Lower lobe of right lung (tissue), 2 donors: Measurements from ENCODE around the gene DAPL1. TPM values are rescaled to one million over a fixed set of nuclear protein-coding genes. Genes with fewer than 3 reads are reported as not detected.

Source experiments
- ATAC-seq, 2 donors: fragments of 200-7000 bp; cut with Tn5 transposase; one replicate each; pipeline ENCODE4 v1.9.1; 2020 to 2022; ENCODE audit warnings: mild to moderate bottlenecking in 2 of 2, moderate library complexity in 2 of 2
- DNase-seq: peaks from one replicate; pipeline ENCODE4 v3.0.0-alpha.2; 2020
- H3K27ac ChIP-seq: fragments of 200-600 bp; one replicate; pipeline ENCODE4 v1.8.0; 2022
- H3K27me3 ChIP-seq: fragments of 200-600 bp; one replicate; pipeline ENCODE4 v1.8.0; 2022; ENCODE audit warnings: low read depth
- H3K36me3 ChIP-seq: fragments of 200-600 bp; one replicate; pipeline ENCODE4 v1.8.0; 2022; ENCODE audit warnings: mild to moderate bottlenecking
- H3K4me1 ChIP-seq: fragments of 200-600 bp; one replicate; pipeline ENCODE4 v1.8.0; 2022
- H3K4me3 ChIP-seq: fragments of 200-600 bp; one replicate; pipeline ENCODE4 v1.8.0; 2022; ENCODE audit warnings: mild to moderate bottlenecking
- H3K9me3 ChIP-seq: fragments of 200-600 bp; one replicate; pipeline ENCODE4 v1.8.0; 2022
- intact Hi-C: fragments of 100-400 bp; cut with DNase I; formaldehyde crosslinking; loops from one replicate; pipeline ENCODE4 v1.11.0; 2022
- total RNA-seq: library from RNA; stranded (reverse); fragmentation: NEBNext Ultra II Directional; extraction: Animal tissue kit (Norgen Biotek cat#: 25700); gene quantifications from one replicate; pipeline ENCODE4 v1.2.1, GENCODE V29; 2021
- TF ChIP-seq, protein P1 (sequence below): fragments of 200-600 bp; IDR thresholded peaks from one replicate; pipeline ENCODE4 v1.8.0; 2022; ENCODE audit warnings: antibody characterized with exemption, mild to moderate bottlenecking
- donor health status: DM: no; HTN: yes; CAD: no; lungs with severe emphysema.

Gene DAPL1
- total RNA-seq, 1 donor from 2014 or later: not detected

- H3K4me3 ChIP-seq: no peak overlapping the region
- no peak for ATAC-seq
- H3K4me1 ChIP-seq: no peaks in the 10 kb centered on the region
- H3K9me3 ChIP-seq: no peaks in the 10 kb centered on the region
- no peaks in the 10 kb centered on the region for H3K27me3 ChIP-seq
- intact Hi-C loops: no loop called here
- no peak for DNase-seq
- H3K27ac ChIP-seq: no peak overlapping the region
- no peaks in the 10 kb centered on the region for H3K36me3 ChIP-seq
- TF ChIP-seq, protein P1, sequence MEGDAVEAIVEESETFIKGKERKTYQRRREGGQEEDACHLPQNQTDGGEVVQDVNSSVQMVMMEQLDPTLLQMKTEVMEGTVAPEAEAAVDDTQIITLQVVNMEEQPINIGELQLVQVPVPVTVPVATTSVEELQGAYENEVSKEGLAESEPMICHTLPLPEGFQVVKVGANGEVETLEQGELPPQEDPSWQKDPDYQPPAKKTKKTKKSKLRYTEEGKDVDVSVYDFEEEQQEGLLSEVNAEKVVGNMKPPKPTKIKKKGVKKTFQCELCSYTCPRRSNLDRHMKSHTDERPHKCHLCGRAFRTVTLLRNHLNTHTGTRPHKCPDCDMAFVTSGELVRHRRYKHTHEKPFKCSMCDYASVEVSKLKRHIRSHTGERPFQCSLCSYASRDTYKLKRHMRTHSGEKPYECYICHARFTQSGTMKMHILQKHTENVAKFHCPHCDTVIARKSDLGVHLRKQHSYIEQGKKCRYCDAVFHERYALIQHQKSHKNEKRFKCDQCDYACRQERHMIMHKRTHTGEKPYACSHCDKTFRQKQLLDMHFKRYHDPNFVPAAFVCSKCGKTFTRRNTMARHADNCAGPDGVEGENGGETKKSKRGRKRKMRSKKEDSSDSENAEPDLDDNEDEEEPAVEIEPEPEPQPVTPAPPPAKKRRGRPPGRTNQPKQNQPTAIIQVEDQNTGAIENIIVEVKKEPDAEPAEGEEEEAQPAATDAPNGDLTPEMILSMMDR: no peak
These were observed 22.0 kb upstream of the DAPL1 start for GRCh38 chr2:158773121-158773520.

DNA sequence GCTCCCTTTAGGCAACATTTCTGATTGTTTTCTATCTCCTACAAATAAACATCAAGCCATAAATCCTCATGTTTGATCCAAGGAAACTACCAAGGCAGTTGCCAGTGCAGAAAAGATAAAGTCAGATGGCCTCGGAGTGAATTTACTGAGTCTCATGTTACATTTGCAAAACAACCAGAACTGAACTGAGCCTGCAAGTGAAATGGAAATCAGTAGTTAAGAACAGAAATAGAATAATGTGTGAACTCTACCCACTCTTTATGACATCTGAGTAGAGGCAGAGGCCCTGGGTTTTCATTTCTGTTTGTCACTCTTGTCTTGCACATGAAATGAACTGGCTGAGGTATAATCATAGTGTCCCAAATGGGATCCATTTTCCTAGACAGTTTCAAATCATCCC is 20.4 kb upstream of the DAPL1 start:
- Histone ChIP-seq H3K9me3 (no peaks in the 10 kb centered on the region), H3K4me1 (no peaks in the 10 kb centered on the region), H3K27me3 (no peaks in the 10 kb centered on the region), H3K36me3 (no peaks in the 10 kb centered on the region), H3K4me3 (no peak overlapping the region), H3K27ac (no peak overlapping the region)
- ATAC-seq: no peak
- intact Hi-C loops: no loop called here
- TF ChIP-seq, protein P1: no peak
- no peak for DNase-seq

DNA sequence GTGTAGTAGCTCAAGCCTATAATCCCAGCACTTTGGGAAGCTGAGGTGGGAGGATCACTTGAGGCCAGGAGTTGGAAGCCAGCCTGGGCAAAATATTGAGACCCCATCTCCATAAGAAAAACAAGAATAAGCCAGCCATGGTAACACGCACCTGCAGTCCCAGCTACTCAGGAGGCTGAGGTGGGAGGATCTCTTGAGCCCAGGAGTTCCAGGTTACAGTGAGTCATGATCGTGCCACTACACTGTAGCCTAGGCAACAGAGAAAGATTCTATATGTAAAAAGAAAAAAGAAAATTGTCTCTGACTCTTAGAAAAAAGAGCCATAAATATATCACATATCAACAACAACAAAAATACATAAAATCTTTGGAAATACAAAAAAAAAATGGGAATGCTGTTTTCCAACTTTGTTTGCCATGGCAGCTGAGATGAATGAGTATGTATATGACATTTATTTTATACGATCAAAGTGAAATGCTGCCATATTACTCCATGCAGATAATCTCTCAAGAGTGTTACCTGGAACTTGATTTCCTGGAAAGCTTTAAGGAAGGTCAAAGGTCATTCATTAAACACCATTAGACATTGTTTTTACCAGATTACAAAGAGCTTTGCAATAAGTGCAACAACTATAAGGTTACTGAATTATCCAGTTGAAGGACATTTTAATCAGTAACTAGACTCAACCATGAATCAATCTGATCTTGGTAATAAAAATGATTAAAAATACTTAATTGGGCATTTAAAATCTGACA is 19.7 kb upstream of the DAPL1 start:
- ATAC-seq (no peak), DNase-seq (no peak)
- Histone ChIP-seq H3K9me3 (no peaks in the 10 kb centered on the region), H3K4me3 (no peak overlapping the region), H3K36me3 (no peaks in the 10 kb centered on the region), H3K27me3 (no peaks in the 10 kb centered on the region), H3K27ac (no peak overlapping the region), H3K4me1 (no peaks in the 10 kb centered on the region)
- intact Hi-C loops: no loop called here
- TF ChIP-seq, protein P1: no peak

DNA sequence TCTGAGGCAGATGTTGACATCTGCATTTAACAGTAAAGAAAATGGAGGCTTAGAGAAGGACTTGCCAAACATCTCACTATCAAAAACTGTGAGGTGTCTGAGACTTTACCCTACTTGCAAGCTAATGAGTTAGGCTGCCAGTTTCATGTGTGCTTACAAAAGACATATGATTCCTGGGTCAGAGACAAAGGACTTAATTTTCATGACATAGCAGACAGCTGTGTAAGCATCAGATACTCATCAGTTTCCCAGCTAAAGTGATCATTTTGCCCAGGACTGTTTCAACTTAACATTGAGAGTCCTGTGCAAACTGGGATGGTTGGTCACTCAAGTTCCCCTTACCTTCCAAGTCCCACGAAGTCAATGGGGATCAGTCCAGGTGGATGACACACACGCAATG is 18.9 kb upstream of the DAPL1 start:
- intact Hi-C loops: no loop called here

DNA sequence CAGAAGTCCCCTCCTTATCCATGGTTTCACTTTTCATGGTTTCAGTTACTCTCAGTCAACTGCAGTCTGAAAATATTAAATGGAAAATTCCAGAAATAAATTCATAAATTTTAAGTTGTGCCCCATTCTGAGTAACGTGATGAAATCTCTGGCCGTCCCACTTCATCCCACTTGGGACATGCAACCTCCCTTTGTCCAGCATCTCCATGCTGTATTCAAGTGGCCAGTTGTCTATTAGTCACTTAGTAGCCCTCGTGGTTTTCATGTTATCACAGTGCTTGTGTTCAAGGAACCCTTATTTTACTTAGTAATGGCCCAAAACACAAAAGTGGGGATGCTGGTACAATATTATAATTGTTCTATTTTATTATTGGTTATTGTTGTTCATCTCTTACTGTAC is 18.0 kb upstream of the DAPL1 start:
- intact Hi-C loops: no loop called here
- no peak for ATAC-seq
- TF ChIP-seq, protein P1: no peak

More for the DNA sequence above, 18.9 kb upstream of the DAPL1 start:
- no peak overlapping the region for H3K27ac ChIP-seq
- TF ChIP-seq, protein P1: no peak
- H3K9me3 ChIP-seq: no peaks in the 10 kb centered on the region
- no peak overlapping the region for H3K4me3 ChIP-seq
- no peak for DNase-seq
- no peak for ATAC-seq
- no peaks in the 10 kb centered on the region for H3K4me1 ChIP-seq
- no peaks in the 10 kb centered on the region for H3K36me3 ChIP-seq
- H3K27me3 ChIP-seq: no peaks in the 10 kb centered on the region

More for the DNA sequence above, 18.0 kb upstream of the DAPL1 start:
- Histone ChIP-seq H3K27me3 (no peaks in the 10 kb centered on the region), H3K4me3 (no peak overlapping the region), H3K4me1 (no peaks in the 10 kb centered on the region), H3K9me3 (no peaks in the 10 kb centered on the region), H3K36me3 (no peaks in the 10 kb centered on the region), H3K27ac (no peak overlapping the region)
- DNase-seq: no peak
